Smooth muscle cell (in vitro differentiated cells): ENCODE measurements around the gene LZIC. TPM values are rescaled to one million over a fixed set of nuclear protein-coding genes. Genes with fewer than 3 reads are reported as not detected.

Experiments used
- DNase-seq: peaks from one replicate; lab custom pipeline; 2025; ENCODE audit not compliant: unreplicated experiment; lab: John Stamatoyannopoulos, UW
- H2AFZ ChIP-seq: fragments of 200-600 bp; sonication (generic); 2 replicates; pipeline ENCODE4 v1.6.0; 2016; ENCODE audit warnings: antibody characterized with exemption, low read depth, mild to moderate bottlenecking
- H3F3A ChIP-seq: fragments of 200-600 bp; sonication (generic); 2 replicates; pipeline ENCODE4 v1.6.0; 2017; ENCODE audit warnings: antibody characterized with exemption, low read depth
- H3K27ac ChIP-seq: fragments of 200-600 bp; sonication (generic); 2 replicates; pipeline ENCODE4 v1.5.1; 2016; ENCODE audit warnings: low read depth, mild to moderate bottlenecking
- H3K27me3 ChIP-seq: fragments of 200-600 bp; sonication (generic); 2 replicates; pipeline ENCODE4 v1.6.1; 2016; ENCODE audit warnings: low read depth, mild to moderate bottlenecking
- H3K36me3 ChIP-seq: fragments of 200-600 bp; sonication (generic); 2 replicates; pipeline ENCODE4 v1.5.1; 2016; ENCODE audit warnings: low read depth
- H3K4me1 ChIP-seq: fragments of 200-600 bp; sonication (generic); 2 replicates; pipeline ENCODE4 v1.5.1; 2016; ENCODE audit warnings: low read depth
- H3K4me2 ChIP-seq: fragments of 200-600 bp; sonication (generic); 2 replicates; pipeline ENCODE4 v1.6.0; 2016; ENCODE audit warnings: mild to moderate bottlenecking
- H3K4me3 ChIP-seq: fragments of 200-600 bp; sonication (generic); 2 replicates; pipeline ENCODE4 v1.5.1; 2016; ENCODE audit warnings: mild to moderate bottlenecking
- H3K79me2 ChIP-seq: fragments of 200-600 bp; sonication (generic); 2 replicates; pipeline ENCODE4 v1.6.0; 2016; ENCODE audit warnings: low read depth, mild to moderate bottlenecking
- H3K9ac ChIP-seq: fragments of 200-600 bp; sonication (generic); 2 replicates; pipeline ENCODE4 v1.6.0; 2016; ENCODE audit warnings: low read depth
- H3K9me3 ChIP-seq: fragments of 200-600 bp; sonication (generic); replicated peaks from 2 replicates; pipeline ENCODE4 v1.5.1; 2016; ENCODE audit warnings: low read depth
- H4K20me1 ChIP-seq: fragments of 200-600 bp; sonication (generic); 2 replicates; pipeline ENCODE4 v1.6.0; 2016; ENCODE audit warnings: low read depth
- CTCF ChIP-seq: fragments of 200-600 bp; sonication (generic); IDR thresholded peaks from 2 replicates; pipeline ENCODE4 v1.5.1; 2017; ENCODE audit warnings: borderline replicate concordance, mild to moderate bottlenecking, antibody characterized with exemption; ENCODE audit not compliant: insufficient read depth, poor library complexity, severe bottlenecking
- WGBS: methylation state at CpG from one replicate; pipeline ENCODE4 v1.1.7; 2016; ENCODE audit warnings: low lambda C conversion rate; 5-methylcytosine and 5-hydroxymethylcytosine counted together
- polyA plus RNA-seq: library from polyadenylated mRNA; unstranded; fragments of >200 nt; fragmentation: Nextera tagmentation; extraction: Ambion mirVana; gene quantifications from 2 replicates; pipeline ENCODE4 v1.2.1, GENCODE V29; 2016
- total RNA-seq: library from RNA; depleted of rRNA; stranded (reverse); fragments of >200 nt; gene quantifications from 2 replicates; pipeline ENCODE4 v1.2.3, GENCODE V29; 2014

The LZIC gene
- total RNA-seq (42.3 and 47.5 TPM in 2 replicates), polyA plus RNA-seq (21.9 and 36.4 TPM in 2 replicates)

GRCh38 chr1:9942939-9943788, at the start of gene LZIC, which contains the start of gene NMNAT1:
Gene LZIC, minus strand, starts transcription at chr1:9943391. Its CDS starts 6,772 bp downstream, at chr1:9936619.
Gene NMNAT1, plus strand, starts transcription at chr1:9943475. Its CDS starts 28,599 bp downstream, at chr1:9972074.
- no peaks in the 10 kb centered on the region for H3K27me3 ChIP-seq
- H3K27ac ChIP-seq, result peak within 1 kb of the TSS; percentile 84
- H4K20me1 ChIP-seq, result no peaks in the 10 kb centered on the region
- TF ChIP-seq CTCF, result no peak
- WGBS, result 2% methylated on average over 53 of the region's 53 CpGs
- H2AFZ ChIP-seq, result peak within 1 kb of the TSS; percentile 88
- DNase-seq, result peak; percentile 80
- peaks cover 25% of the 10 kb centered on the region for H3K79me2 ChIP-seq
- no peaks in the 10 kb centered on the region for H3K9me3 ChIP-seq
- H3F3A ChIP-seq, result no peaks in the 10 kb centered on the region
- H3K4me1 ChIP-seq, result peaks cover 5% of the 10 kb centered on the region
- H3K4me3 ChIP-seq, result peak within 1 kb of the TSS; percentile 75
- H3K9ac ChIP-seq, result peak within 1 kb of the TSS; percentile 95
- H3K4me2 ChIP-seq, result peak within 1 kb of the TSS; percentile 93
- H3K36me3 ChIP-seq, result no peaks in the 10 kb centered on the region

GRCh38 chr1:9992910-9993309, 49.7 kb upstream of the LZIC start:
- 95% methylated on average over 5 of the region's 5 CpGs for WGBS
- no peaks in the 10 kb centered on the region for H4K20me1 ChIP-seq
- no peak for TF ChIP-seq CTCF
- H3K4me1 ChIP-seq, result peaks cover 4% of the 10 kb centered on the region
- no peaks in the 10 kb centered on the region for H3K9me3 ChIP-seq
- no peak overlapping the region for H3K9ac ChIP-seq
- H3K4me3 ChIP-seq, result no peak overlapping the region
- H3F3A ChIP-seq, result no peaks in the 10 kb centered on the region
- no peaks in the 10 kb centered on the region for H3K79me2 ChIP-seq
- peaks cover 38% of the 10 kb centered on the region for H3K27me3 ChIP-seq
- no peak overlapping the region for H3K27ac ChIP-seq
- H2AFZ ChIP-seq, result no peak overlapping the region
- H3K4me2 ChIP-seq, result no peak overlapping the region
- no peak for DNase-seq
- H3K36me3 ChIP-seq, result no peaks in the 10 kb centered on the region

- no peak overlapping the region for H3K9ac ChIP-seq
- TF ChIP-seq CTCF, result no peak
- H3K79me2 ChIP-seq, result no peaks in the 10 kb centered on the region
- H4K20me1 ChIP-seq, result no peaks in the 10 kb centered on the region
- peaks cover 18% of the 10 kb centered on the region for H3K27me3 ChIP-seq
- no peaks in the 10 kb centered on the region for H3F3A ChIP-seq
- H3K4me2 ChIP-seq, result no peak overlapping the region
- H3K36me3 ChIP-seq, result no peaks in the 10 kb centered on the region
- H3K4me3 ChIP-seq, result no peak overlapping the region
- no peaks in the 10 kb centered on the region for H3K9me3 ChIP-seq
- no peak overlapping the region for H3K27ac ChIP-seq
- H3K4me1 ChIP-seq, result no peaks in the 10 kb centered on the region
- no peak overlapping the region for H2AFZ ChIP-seq
- 87% methylated on average over 2 of the region's 2 CpGs for WGBS
- no peak for DNase-seq
Observed at GRCh38 chr1:9990944-9991343, 47.8 kb upstream of the LZIC start.
